OCI-LY1 (cell line): ENCODE results near the gene FILIP1L.

Experiments
- CTCF ChIP-seq: fragments of 200-600 bp; sonication (generic), shearing (Covaris generic); IDR thresholded peaks from 2 replicates; pipeline ENCODE4 v1.5.1; 2017; ENCODE audit warnings: mild to moderate bottlenecking, antibody characterized with exemption, low read length, moderate library complexity, mixed read lengths
- EZH2 ChIP-seq: fragments of 200-600 bp; sonication (generic), shearing (Covaris generic); IDR thresholded peaks from 2 replicates; pipeline ENCODE4 v1.8.0; 2017; ENCODE audit warnings: borderline replicate concordance, mixed run types, mild to moderate bottlenecking, antibody characterized with exemption, low read length, moderate library complexity, mixed read lengths

- TF ChIP-seq CTCF (no peak), EZH2 (no peak)
Observed at GRCh38 chr3:100079328-100079727, 35.0 kb downstream of the FILIP1L start.
